ENCODE results near the gene CATSPERZ. TPM values are rescaled to one million over a fixed set of nuclear protein-coding genes. Genes with fewer than 3 reads are reported as not detected.

The CATSPERZ gene
- total and polyA plus RNA-seq, 4 donors: not detected

GRCh38 chr11:64283092-64283491 lies 17.1 kb upstream of the CATSPERZ start:
- intact Hi-C loops (cut with DNase I): no loop called here
- no peak overlapping the region for H3K27ac ChIP-seq (ENCODE audit: low read depth in 1 of 2, low read length in 2 of 2)
- no peak for DNase-seq

GRCh38 chr11:64284048-64284961 lies 15.9 kb upstream of the CATSPERZ start, which contains the start of gene BAD:
TSS of gene BAD (minus strand) at chr11:64284665. CDS start at chr11:64284368, 297 bp downstream.
- Histone ChIP-seq H3K4me3 (ENCODE audit: low read length in 2 of 2) (peak within 1 kb of the TSS; percentile 77 to 88), H3K9me3 (ENCODE audit: control insufficient read depth, low read length) (no peaks in the 10 kb centered on the region), H3K36me3 (ENCODE audit: control insufficient read depth in 1 of 2, insufficient read depth in 2 of 2, low read length in 1 of 2) (no peaks in the 10 kb centered on the region), H3K4me1 (ENCODE audit: control insufficient read depth in 1 of 2, insufficient read depth in 2 of 2, low read length in 2 of 2) (no peaks in the 10 kb centered on the region), H3K27me3 (ENCODE audit: control insufficient read depth in 1 of 2, insufficient read depth in 2 of 2, low read length in 1 of 2) (no peaks in the 10 kb centered on the region), H3K27ac (ENCODE audit: low read depth in 1 of 2, low read length in 2 of 2) (peak within 1 kb of the TSS; percentile 5 to 72)
- ATAC-seq (ENCODE audit: low FRiP score) (peak; percentile 94), DNase-seq (peak; percentile 97 to 98)
- 2% methylated on average over 39 to 44 of the region's 44 CpGs for WGBS, 2 donors
- intact Hi-C loops (cut with DNase I): no loop called here

More at GRCh38 chr11:64283092-64283491, 17.1 kb upstream of the CATSPERZ start:
- WGBS, 2 donors: 81 to 95% methylated on average over 3 of the region's 3 CpGs
- no peaks in the 10 kb centered on the region for H3K4me1 ChIP-seq (ENCODE audit: control insufficient read depth in 1 of 2, insufficient read depth in 2 of 2, low read length in 2 of 2)
- no peak overlapping the region for H3K4me3 ChIP-seq (ENCODE audit: low read length in 2 of 2)
- no peaks in the 10 kb centered on the region for H3K27me3 ChIP-seq (ENCODE audit: control insufficient read depth in 1 of 2, insufficient read depth in 2 of 2, low read length in 1 of 2)
- H3K9me3 ChIP-seq (ENCODE audit: control insufficient read depth, low read length): no peaks in the 10 kb centered on the region
- no peak for ATAC-seq (ENCODE audit: low FRiP score)
- no peaks in the 10 kb centered on the region for H3K36me3 ChIP-seq (ENCODE audit: control insufficient read depth in 1 of 2, insufficient read depth in 2 of 2, low read length in 1 of 2)

- no peaks in the 10 kb centered on the region for H3K4me1 ChIP-seq (ENCODE audit: control insufficient read depth in 1 of 2, insufficient read depth in 2 of 2, low read length in 2 of 2)
- no peaks in the 10 kb centered on the region for H3K27me3 ChIP-seq (ENCODE audit: control insufficient read depth in 1 of 2, insufficient read depth in 2 of 2, low read length in 1 of 2)
- WGBS, 2 donors: 0 to 1% methylated on average over 67 to 102 of the region's 102 CpGs
- no peaks in the 10 kb centered on the region for H3K36me3 ChIP-seq (ENCODE audit: control insufficient read depth in 1 of 2, insufficient read depth in 2 of 2, low read length in 1 of 2)
- ATAC-seq (ENCODE audit: low FRiP score): peak; percentile 90
- peak within 1 kb of the TSS; percentile 77 to 88 for H3K4me3 ChIP-seq (ENCODE audit: low read length in 2 of 2)
- intact Hi-C loops (cut with DNase I): no loop called here
- H3K9me3 ChIP-seq (ENCODE audit: control insufficient read depth, low read length): no peaks in the 10 kb centered on the region
- H3K27ac ChIP-seq (ENCODE audit: low read depth in 1 of 2, low read length in 2 of 2): peak within 1 kb of the TSS; percentile 5 to 72
- DNase-seq: peak; percentile 91 to 96
Observed at GRCh38 chr11:64284962-64285884, 14.9 kb upstream of the CATSPERZ start, which contains the start of gene GPR137. TSS of gene GPR137 (plus strand) at chr11:64285848. CDS start at chr11:64286525, 677 bp downstream.

- no peaks in the 10 kb centered on the region for H3K27me3 ChIP-seq (ENCODE audit: control insufficient read depth in 1 of 2, insufficient read depth in 2 of 2, low read length in 1 of 2)
- H3K27ac ChIP-seq (ENCODE audit: low read depth in 1 of 2, low read length in 2 of 2): no peak overlapping the region
- intact Hi-C loops (cut with DNase I): no loop called here
- no peaks in the 10 kb centered on the region for H3K36me3 ChIP-seq (ENCODE audit: control insufficient read depth in 1 of 2, insufficient read depth in 2 of 2, low read length in 1 of 2)
- ATAC-seq (ENCODE audit: low FRiP score): no peak
- H3K4me3 ChIP-seq (ENCODE audit: low read length in 2 of 2): peak overlapping the region; percentile 55 to 77
- WGBS, 2 donors: 24 to 31% methylated on average over 30 to 40 of the region's 40 CpGs
- no peaks in the 10 kb centered on the region for H3K4me1 ChIP-seq (ENCODE audit: control insufficient read depth in 1 of 2, insufficient read depth in 2 of 2, low read length in 2 of 2)
- H3K9me3 ChIP-seq (ENCODE audit: control insufficient read depth, low read length): no peaks in the 10 kb centered on the region
- no peak for DNase-seq
Observed at GRCh38 chr11:64285885-64286800, 14.0 kb upstream of the CATSPERZ start.

GRCh38 chr11:64286801-64287159 lies 13.4 kb upstream of the CATSPERZ start:
- H3K27me3 ChIP-seq (ENCODE audit: control insufficient read depth in 1 of 2, insufficient read depth in 2 of 2, low read length in 1 of 2): no peaks in the 10 kb centered on the region
- H3K36me3 ChIP-seq (ENCODE audit: control insufficient read depth in 1 of 2, insufficient read depth in 2 of 2, low read length in 1 of 2): no peaks in the 10 kb centered on the region
- ATAC-seq (ENCODE audit: low FRiP score): no peak
- H3K9me3 ChIP-seq (ENCODE audit: control insufficient read depth, low read length): no peaks in the 10 kb centered on the region
- no peak overlapping the region for H3K27ac ChIP-seq (ENCODE audit: low read depth in 1 of 2, low read length in 2 of 2)
- no peak overlapping the region for H3K4me3 ChIP-seq (ENCODE audit: low read length in 2 of 2)
- 88 to 90% methylated on average over 9 of the region's 9 CpGs for WGBS, 2 donors
- no peaks in the 10 kb centered on the region for H3K4me1 ChIP-seq (ENCODE audit: control insufficient read depth in 1 of 2, insufficient read depth in 2 of 2, low read length in 2 of 2)
- intact Hi-C loops (cut with DNase I): no loop called here
- no peak for DNase-seq

- Histone ChIP-seq H3K4me3 (ENCODE audit: low read length in 2 of 2) (no peak overlapping the region), H3K36me3 (ENCODE audit: control insufficient read depth in 1 of 2, insufficient read depth in 2 of 2, low read length in 1 of 2) (no peaks in the 10 kb centered on the region), H3K27ac (ENCODE audit: low read depth in 1 of 2, low read length in 2 of 2) (no peak overlapping the region), H3K9me3 (ENCODE audit: control insufficient read depth, low read length) (no peaks in the 10 kb centered on the region), H3K27me3 (ENCODE audit: control insufficient read depth in 1 of 2, insufficient read depth in 2 of 2, low read length in 1 of 2) (no peaks in the 10 kb centered on the region), H3K4me1 (ENCODE audit: control insufficient read depth in 1 of 2, insufficient read depth in 2 of 2, low read length in 2 of 2) (no peaks in the 10 kb centered on the region)
- intact Hi-C loops (cut with DNase I): no loop called here
- no peak for DNase-seq
- no peak for ATAC-seq (ENCODE audit: low FRiP score)
- WGBS, 2 donors: 96 to 97% methylated on average over 33 of the region's 33 CpGs
Observed at GRCh38 chr11:64287676-64288352, 12.3 kb upstream of the CATSPERZ start.

- Histone ChIP-seq H3K36me3 (ENCODE audit: control insufficient read depth in 1 of 2, insufficient read depth in 2 of 2, low read length in 1 of 2) (no peaks in the 10 kb centered on the region), H3K4me1 (ENCODE audit: control insufficient read depth in 1 of 2, insufficient read depth in 2 of 2, low read length in 2 of 2) (no peaks in the 10 kb centered on the region), H3K27ac (ENCODE audit: low read depth in 1 of 2, low read length in 2 of 2) (no peak overlapping the region), H3K4me3 (ENCODE audit: low read length in 2 of 2) (no peak overlapping the region), H3K9me3 (ENCODE audit: control insufficient read depth, low read length) (no peaks in the 10 kb centered on the region), H3K27me3 (ENCODE audit: control insufficient read depth in 1 of 2, insufficient read depth in 2 of 2, low read length in 1 of 2) (no peaks in the 10 kb centered on the region)
- DNase-seq: no peak
- no peak for ATAC-seq (ENCODE audit: low FRiP score)
- WGBS, 2 donors: 90 to 92% methylated on average over 9 of the region's 9 CpGs
- intact Hi-C loops (cut with DNase I): no loop called here
Observed at GRCh38 chr11:64288353-64288750, 11.8 kb upstream of the CATSPERZ start.

Data from aorta (tissue), 5 donors.